IMR-90 (cell line): ENCODE results near the gene SPINK5. TPM values are rescaled to one million over a fixed set of nuclear protein-coding genes. Genes with fewer than 3 reads are reported as not detected.

Source experiments
- ATAC-seq: fragments of 200-7000 bp; cut with Tn5 transposase; 2 replicates; pipeline ENCODE4 v1.9.1; 2020; ENCODE audit warnings: low read depth, mild to moderate bottlenecking, moderate library complexity
- BruUV-seq: library from RNA; stranded (reverse); fragments of 400-500 nt; replicated peaks from 2 replicates; lab custom pipeline; 2021; lab: Mats Ljungman, UMichigan
- CTCF ChIA-PET: fragments of 300-600 bp; formaldehyde crosslinking; extraction: SDS; loops from one replicate; lab custom pipeline; 2021; ENCODE audit warnings: antibody characterized with exemption; lab: Yijun Ruan, JAX
- POLR2A ChIA-PET: fragments of 300-600 bp; sonication (Branson Sonifier 250); formaldehyde crosslinking; loops from one replicate; lab custom pipeline; 2022; ENCODE audit warnings: antibody characterized with exemption; ENCODE audit not compliant: unreplicated experiment; lab: Charles Lee
- DNase-seq: peaks from one replicate; pipeline ENCODE4 v3.0.0; 2013
- H2AFZ ChIP-seq: replicated peaks from 2 replicates; pipeline ENCODE3; 2013; ENCODE audit warnings: low read length, mild to moderate bottlenecking; ENCODE audit not compliant: poor library complexity
- H2AK5ac ChIP-seq: 2 replicates; pipeline ENCODE4 v1.6.1; 2013; ENCODE audit warnings: low read depth, low read length, inconsistent platforms
- H2AK9ac ChIP-seq: replicated peaks from 2 replicates; pipeline ENCODE3; 2013; ENCODE audit warnings: mild to moderate bottlenecking, low read depth, low read length, moderate library complexity; ENCODE audit not compliant: poor library complexity
- H2BK120ac ChIP-seq: 2 replicates; pipeline ENCODE4 v1.6.1; 2013; ENCODE audit warnings: low read depth, low read length, inconsistent platforms
- H2BK15ac ChIP-seq: 3 replicates; pipeline ENCODE4 v1.6.1; 2013; ENCODE audit warnings: low read depth, low read length, inconsistent platforms
- H2BK20ac ChIP-seq: 2 replicates; pipeline ENCODE4 v1.6.1; 2013; ENCODE audit warnings: low read depth, mild to moderate bottlenecking, inconsistent platforms, low read length, moderate library complexity
- H2BK5ac ChIP-seq: 2 replicates; pipeline ENCODE4 v1.6.1; 2013; ENCODE audit warnings: mild to moderate bottlenecking, low read depth, low read length, inconsistent platforms; ENCODE audit not compliant: poor library complexity, severe bottlenecking
- H3K14ac ChIP-seq: replicated peaks from 2 replicates; pipeline ENCODE4 v1.6.1; 2013; ENCODE audit warnings: low read depth, low read length, inconsistent platforms
- H3K18ac ChIP-seq: 2 replicates; pipeline ENCODE4 v1.6.1; 2013; ENCODE audit warnings: low read depth, low read length, control low read depth
- H3K23ac ChIP-seq: 2 replicates; pipeline ENCODE4 v1.6.1; 2013; ENCODE audit warnings: low read depth, low read length, inconsistent platforms
- H3K27ac ChIP-seq: 2 replicates; pipeline ENCODE4 v1.5.1; 2013; ENCODE audit warnings: mild to moderate bottlenecking, control low read depth, low read length; ENCODE audit not compliant: insufficient read depth
- H3K27me3 ChIP-seq: 2 replicates; pipeline ENCODE4 v1.6.1; 2013; ENCODE audit warnings: low read length; ENCODE audit not compliant: control insufficient read depth, insufficient read depth
- H3K36me3 ChIP-seq: 2 replicates; pipeline ENCODE4 v1.6.1; 2013; ENCODE audit warnings: low read length, mixed read lengths; ENCODE audit not compliant: control insufficient read depth, insufficient read depth
- H3K4ac ChIP-seq: 2 replicates; pipeline ENCODE4 v1.6.1; 2013; ENCODE audit warnings: low read depth, low read length, inconsistent platforms
- H3K4me1 ChIP-seq: 2 replicates; pipeline ENCODE4 v1.6.1; 2013; ENCODE audit warnings: low read length, mixed read lengths; ENCODE audit not compliant: control insufficient read depth, insufficient read depth
- H3K4me2 ChIP-seq: 2 replicates; pipeline ENCODE4 v1.6.1; 2013; ENCODE audit warnings: low read depth, mild to moderate bottlenecking, control low read depth, low read length, moderate library complexity
- H3K4me3 ChIP-seq: 2 replicates; pipeline ENCODE4 v1.5.1; 2013; ENCODE audit warnings: low read depth, mild to moderate bottlenecking, control low read depth, low read length, moderate library complexity; ENCODE audit not compliant: insufficient read depth
- H3K56ac ChIP-seq: 2 replicates; pipeline ENCODE4 v1.6.1; 2013; ENCODE audit warnings: low read length, inconsistent platforms; ENCODE audit not compliant: insufficient read depth; ENCODE audit errors: extremely low read depth
- H3K79me1 ChIP-seq, 2 experiments: 2 replicates each; pipeline ENCODE4 v1.6.1; 2013; ENCODE audit warnings: low read length in 2 of 2, inconsistent platforms in 1 of 2, low read depth in 1 of 2
- H3K9ac ChIP-seq: 2 replicates; pipeline ENCODE4 v1.6.1; 2013; ENCODE audit warnings: low read depth, low read length, control low read depth
- H3K9me1 ChIP-seq: 2 replicates; pipeline ENCODE4 v1.6.1; 2013; ENCODE audit warnings: low read length, inconsistent platforms; ENCODE audit not compliant: insufficient read depth
- H3K9me3 ChIP-seq: 2 replicates; pipeline ENCODE4 v1.6.1; 2013; ENCODE audit warnings: low read length; ENCODE audit not compliant: control insufficient read depth, insufficient read depth
- H4K20me1 ChIP-seq: 2 replicates; pipeline ENCODE4 v1.6.1; 2013; ENCODE audit warnings: low read length, inconsistent platforms; ENCODE audit not compliant: insufficient read depth
- H4K5ac ChIP-seq: 2 replicates; pipeline ENCODE4 v1.6.1; 2013; ENCODE audit warnings: mild to moderate bottlenecking, low read depth, low read length, control low read depth
- H4K8ac ChIP-seq, 2 experiments: 2 replicates each; pipeline ENCODE4 v1.6.1; 2013; ENCODE audit warnings: low read depth in 2 of 2, low read length in 2 of 2, control low read depth in 1 of 2, inconsistent platforms in 1 of 2
- H4K91ac ChIP-seq: 2 replicates; pipeline ENCODE4 v1.6.1; 2013; ENCODE audit warnings: low read depth, low read length, inconsistent platforms; ENCODE audit not compliant: insufficient read depth
- CEBPB ChIP-seq: IDR thresholded peaks from 2 replicates; pipeline ENCODE4 v1.6.1; 2012; ENCODE audit warnings: low read depth, low read length, improper control_type of control experiment
- CHD1 ChIP-seq: IDR thresholded peaks from 2 replicates; pipeline ENCODE4 v1.6.1; 2012; ENCODE audit warnings: low read depth, low read length, improper control_type of control experiment
- MAFK ChIP-seq: IDR thresholded peaks from 2 replicates; pipeline ENCODE4 v1.6.1; 2012; ENCODE audit warnings: low read depth, low read length, improper control_type of control experiment
- MAZ ChIP-seq: IDR thresholded peaks from 2 replicates; pipeline ENCODE4 v1.6.1; 2012; ENCODE audit warnings: low read depth, mild to moderate bottlenecking, low read length, improper control_type of control experiment, moderate library complexity, borderline replicate concordance
- MXI1 ChIP-seq: IDR thresholded peaks from 2 replicates; pipeline ENCODE4 v1.6.1; 2012; ENCODE audit warnings: low read depth, mild to moderate bottlenecking, low read length, moderate library complexity, borderline replicate concordance
- NFE2L2 ChIP-seq: fragments of 150-350 bp; IDR thresholded peaks from 2 replicates; pipeline ENCODE4 v1.6.1; 2016; ENCODE audit warnings: low read depth, mild to moderate bottlenecking, low read length
- POLR2A ChIP-seq: IDR thresholded peaks from 2 replicates; pipeline ENCODE4 v1.6.1; 2012; ENCODE audit warnings: mild to moderate bottlenecking, low read depth, low read length
- RAD21 ChIP-seq: IDR thresholded peaks from 2 replicates; pipeline ENCODE4 v1.6.1; 2012; ENCODE audit warnings: low read length, improper control_type of control experiment
- RCOR1 ChIP-seq: IDR thresholded peaks from 2 replicates; pipeline ENCODE4 v1.6.1; 2012; ENCODE audit warnings: mild to moderate bottlenecking, low read length, improper control_type of control experiment; ENCODE audit not compliant: insufficient replicate concordance
- RFX5 ChIP-seq: IDR thresholded peaks from 2 replicates; pipeline ENCODE4 v1.8.0; 2012; ENCODE audit warnings: low read depth, mild to moderate bottlenecking, low read length, moderate library complexity
- WGBS, 2 experiments: methylation state at CpG; one replicate each; pipeline versions ENCODE4 v1.1.5 to v1.1.7; 2013; ENCODE audit warnings: missing lambda C conversion rate in 2 of 2; ENCODE audit not compliant: insufficient read length in 1 of 2; ENCODE audit errors: extremely low coverage in 2 of 2; 5-methylcytosine and 5-hydroxymethylcytosine counted together
- dilution Hi-C: fragments of 300-500 bp; cut with HindIII; formaldehyde crosslinking; loops from one replicate; pipeline ENCODE4 v1.14.3; 2018; ENCODE audit warnings: low sequenced_read_pairs; ENCODE audit not compliant: unreplicated experiment
- in situ Hi-C: fragments of 300-500 bp; cut with MboI; formaldehyde crosslinking; loops from 3 replicates; pipeline ENCODE4 v1.14.3; 2019; ENCODE audit warnings: low sequenced_read_pairs, inconsistent platforms, mixed read lengths
- intact Hi-C: fragments of 100-400 bp; cut with micrococcal nuclease; formaldehyde crosslinking; loops from 2 replicates; pipeline ENCODE4 v1.10.0; 2022
- polyA plus RNA-seq, 3 experiments: library from polyadenylated mRNA; depleted of rRNA; stranded (reverse); fragments of >200 nt; gene quantifications; 2 replicates each; pipeline ENCODE4 v1.2.3, GENCODE V29; 2012; ENCODE audit warnings: low replicate concordance in 1 of 3
- total RNA-seq: library from RNA; depleted of rRNA; stranded (reverse); fragments of >200 nt; gene quantifications from 2 replicates; pipeline ENCODE4 v1.2.3, GENCODE V29; 2012
- TF ChIP-seq, protein P1 (sequence below): fragments of 150-350 bp; IDR thresholded peaks from 2 replicates; pipeline ENCODE4 v1.6.1; 2017; ENCODE audit warnings: mild to moderate bottlenecking, antibody characterized with exemption, low read length, low read depth
- TF ChIP-seq, protein P2 (sequence below): fragments of 150-350 bp; IDR thresholded peaks from 2 replicates; pipeline ENCODE4 v1.6.1; 2016; ENCODE audit warnings: low read depth, mild to moderate bottlenecking, low read length, moderate library complexity, borderline replicate concordance

SPINK5 gene
- total and polyA plus RNA-seq, 2 of the 4 experiments (the other 2 are of a cell fraction) = not detected

DNA sequence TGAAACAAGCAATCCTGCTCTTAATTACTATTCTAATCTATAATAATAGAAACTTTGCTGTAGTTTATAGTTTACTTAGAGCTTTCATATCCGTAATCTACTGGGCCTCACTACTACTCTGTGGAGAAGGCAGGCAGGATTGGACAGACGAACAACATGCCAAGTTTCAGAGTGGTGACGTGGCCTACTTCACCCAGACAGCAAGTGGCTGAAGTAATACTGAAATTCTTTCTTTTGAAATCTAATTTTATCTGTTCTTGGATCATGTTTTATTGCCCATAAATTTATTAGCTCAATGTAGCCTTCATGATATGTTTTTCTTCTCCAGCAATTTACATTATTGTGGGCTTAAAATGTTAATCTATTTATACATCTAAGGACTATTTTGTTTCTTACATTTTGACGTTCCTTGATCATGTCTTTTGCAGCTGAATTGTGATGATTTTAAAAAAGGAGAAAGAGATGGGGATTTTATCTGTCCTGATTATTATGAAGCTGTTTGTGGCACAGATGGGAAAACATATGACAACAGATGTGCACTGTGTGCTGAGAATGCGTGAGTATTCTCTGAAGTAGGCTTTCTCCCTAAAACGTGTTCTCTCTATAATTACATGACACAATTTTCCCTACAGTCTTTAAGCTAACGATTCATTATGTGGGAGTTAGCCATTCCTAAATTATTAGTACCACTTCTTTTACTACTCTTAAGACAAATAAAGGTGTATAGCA, 22.4 kb downstream of the SPINK5 start:
- Histone ChIP-seq H3K27ac (no peak overlapping the region), H4K20me1 (no peaks in the 10 kb centered on the region), H2BK120ac (no peak overlapping the region), H3K56ac (no peak overlapping the region), H3K27me3 (no peaks in the 10 kb centered on the region), H3K18ac (no peak overlapping the region), H4K91ac (no peak overlapping the region), H3K4me1 (no peaks in the 10 kb centered on the region), H3K4ac (no peak overlapping the region), H2AK5ac (no peak overlapping the region), H3K9me3 (no peaks in the 10 kb centered on the region), H2BK15ac (no peak overlapping the region), H3K4me3 (no peak overlapping the region), H3K9ac (no peak overlapping the region), H2AK9ac (no peak overlapping the region), H2BK20ac (no peak overlapping the region), H4K8ac (no peak overlapping the region), H3K23ac (no peak overlapping the region), H3K14ac (no peak overlapping the region), H3K4me2 (no peak overlapping the region), H2AFZ (no peak overlapping the region), H3K36me3 (no peaks in the 10 kb centered on the region), H3K79me1 (no peaks in the 10 kb centered on the region), H4K5ac (no peak overlapping the region), H2BK5ac (no peak overlapping the region), H3K9me1 (no peaks in the 10 kb centered on the region)
- intact Hi-C loops = no loop called here
- WGBS, 2 experiments = no CpG with 5 or more reads among the region's 7 CpGs
- DNase-seq (peak; percentile 0), ATAC-seq (no peak)
- dilution Hi-C loops = no loop called here
- TF ChIP-seq MXI1 (no peak), NFE2L2 (no peak), CEBPB (no peak), MAZ (no peak), RAD21 (no peak), RFX5 (no peak), CHD1 (no peak), RCOR1 (no peak), POLR2A (no peak), MAFK (no peak)
- TF ChIP-seq, protein P1, sequence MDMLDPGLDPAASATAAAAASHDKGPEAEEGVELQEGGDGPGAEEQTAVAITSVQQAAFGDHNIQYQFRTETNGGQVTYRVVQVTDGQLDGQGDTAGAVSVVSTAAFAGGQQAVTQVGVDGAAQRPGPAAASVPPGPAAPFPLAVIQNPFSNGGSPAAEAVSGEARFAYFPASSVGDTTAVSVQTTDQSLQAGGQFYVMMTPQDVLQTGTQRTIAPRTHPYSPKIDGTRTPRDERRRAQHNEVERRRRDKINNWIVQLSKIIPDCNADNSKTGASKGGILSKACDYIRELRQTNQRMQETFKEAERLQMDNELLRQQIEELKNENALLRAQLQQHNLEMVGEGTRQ = no peak
- TF ChIP-seq, protein P2, sequence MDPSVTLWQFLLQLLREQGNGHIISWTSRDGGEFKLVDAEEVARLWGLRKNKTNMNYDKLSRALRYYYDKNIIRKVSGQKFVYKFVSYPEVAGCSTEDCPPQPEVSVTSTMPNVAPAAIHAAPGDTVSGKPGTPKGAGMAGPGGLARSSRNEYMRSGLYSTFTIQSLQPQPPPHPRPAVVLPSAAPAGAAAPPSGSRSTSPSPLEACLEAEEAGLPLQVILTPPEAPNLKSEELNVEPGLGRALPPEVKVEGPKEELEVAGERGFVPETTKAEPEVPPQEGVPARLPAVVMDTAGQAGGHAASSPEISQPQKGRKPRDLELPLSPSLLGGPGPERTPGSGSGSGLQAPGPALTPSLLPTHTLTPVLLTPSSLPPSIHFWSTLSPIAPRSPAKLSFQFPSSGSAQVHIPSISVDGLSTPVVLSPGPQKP = no peak
- in situ Hi-C loops = no loop called here
- no TSS peak for BruUV-seq
- ChIA-PET CTCF (no interaction called here), POLR2A (no interaction called here)
